ENCODE measurements around the gene ITGA11. TPM values are rescaled to one million over a fixed set of nuclear protein-coding genes. Genes with fewer than 3 reads are reported as not detected.

The ITGA11 gene
- total RNA-seq, 1 donor from 2014 or later, result 0.28 TPM

GRCh38 chr15:68369931-68370767 is 61.8 kb downstream of the ITGA11 start:
- Mint-ChIP-seq H3K4me1 (ENCODE audit: unreplicated experiment) (peaks cover 12% of the 10 kb centered on the region), H3K9me3 (ENCODE audit: unreplicated experiment) (no peaks in the 10 kb centered on the region), H3K27me3 (ENCODE audit: unreplicated experiment) (peaks cover 5% of the 10 kb centered on the region), H3K36me3 (ENCODE audit: low read depth, unreplicated experiment) (peaks cover 7% of the 10 kb centered on the region), H3K4me3 (ENCODE audit: unreplicated experiment) (no peak overlapping the region), H3K27ac (ENCODE audit: unreplicated experiment) (no peak overlapping the region)
- no peak for DNase-seq (ENCODE audit: low spot score)
- TF ChIP-seq CTCF (IDR thresholded peaks at IDR 0.05; ENCODE audit: unreplicated experiment), result no peak

DNA sequence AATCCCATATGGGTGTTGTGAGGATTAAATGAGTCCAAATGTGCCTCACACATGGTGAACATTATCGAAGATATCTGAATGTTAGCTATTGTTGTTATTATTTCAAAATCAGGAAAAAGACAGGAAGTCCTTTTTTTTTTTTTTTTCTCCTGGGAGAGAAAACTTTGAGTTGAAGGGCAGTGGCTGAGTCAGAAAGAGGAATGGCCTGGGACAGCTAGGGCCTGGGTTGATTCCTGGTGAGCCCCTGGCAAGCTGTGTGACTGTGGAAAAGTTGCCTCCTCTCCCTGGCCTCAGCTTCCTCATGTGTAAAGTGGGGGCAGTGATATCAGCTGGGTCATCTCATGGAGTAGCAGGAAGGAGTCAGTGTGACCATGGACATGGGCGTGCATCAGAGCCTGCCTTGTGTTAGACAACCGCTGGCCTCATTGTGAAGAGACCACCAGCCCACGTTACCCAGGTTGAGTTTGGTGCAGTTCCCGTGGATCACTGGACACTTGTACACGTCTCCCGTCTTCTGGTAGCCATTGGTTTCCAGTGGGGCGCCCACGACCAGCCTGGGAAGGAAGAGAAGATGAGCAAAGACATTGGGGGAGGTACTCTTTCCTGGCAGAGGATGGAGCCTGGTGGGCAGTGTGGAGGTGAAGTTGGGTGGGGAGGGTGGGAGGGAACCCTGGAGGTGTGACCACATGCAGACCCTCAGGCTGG is 63.1 kb downstream of the ITGA11 start:
- no peak for TF ChIP-seq CTCF (IDR thresholded peaks at IDR 0.05; ENCODE audit: unreplicated experiment)
- Mint-ChIP-seq H3K4me1 (ENCODE audit: unreplicated experiment) (peaks cover 13% of the 10 kb centered on the region), H3K27me3 (ENCODE audit: unreplicated experiment) (peaks cover 5% of the 10 kb centered on the region), H3K27ac (ENCODE audit: unreplicated experiment) (no peak overlapping the region), H3K4me3 (ENCODE audit: unreplicated experiment) (peak overlapping the region; percentile 47), H3K36me3 (ENCODE audit: low read depth, unreplicated experiment) (peaks cover 7% of the 10 kb centered on the region), H3K9me3 (ENCODE audit: unreplicated experiment) (no peaks in the 10 kb centered on the region)
- DNase-seq (ENCODE audit: low spot score), result no peak

- no peak for DNase-seq (ENCODE audit: low spot score)
- Mint-ChIP-seq H3K27me3 (ENCODE audit: unreplicated experiment) (peaks cover 5% of the 10 kb centered on the region), H3K9me3 (ENCODE audit: unreplicated experiment) (no peaks in the 10 kb centered on the region), H3K4me3 (ENCODE audit: unreplicated experiment) (no peak overlapping the region), H3K36me3 (ENCODE audit: low read depth, unreplicated experiment) (peaks cover 7% of the 10 kb centered on the region), H3K4me1 (ENCODE audit: unreplicated experiment) (peaks cover 13% of the 10 kb centered on the region), H3K27ac (ENCODE audit: unreplicated experiment) (no peak overlapping the region)
- TF ChIP-seq CTCF (IDR thresholded peaks at IDR 0.05; ENCODE audit: unreplicated experiment), result no peak
Observed at GRCh38 chr15:68367992-68368391, 64.0 kb downstream of the ITGA11 start.

DNA sequence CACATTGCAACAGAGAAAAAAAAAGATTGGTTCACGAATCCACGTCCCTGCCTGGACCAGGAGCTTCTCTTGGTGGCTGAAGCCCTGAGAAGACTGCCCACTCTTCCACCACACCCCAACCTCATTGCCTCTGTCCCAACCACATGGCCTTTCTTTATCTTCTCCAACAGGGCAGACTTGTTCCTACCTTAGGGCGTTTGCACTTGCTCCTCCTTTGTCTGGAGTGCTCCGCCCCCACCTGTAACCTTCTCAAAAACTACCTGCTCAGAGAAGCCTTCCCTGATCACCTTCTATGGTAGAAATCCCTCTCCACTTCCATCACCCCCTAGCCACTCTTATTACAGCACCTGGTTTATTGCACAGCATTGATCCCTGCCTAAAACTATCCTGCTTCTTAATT is 64.7 kb downstream of the ITGA11 start:
- Mint-ChIP-seq H3K9me3 (ENCODE audit: unreplicated experiment) (no peaks in the 10 kb centered on the region), H3K27ac (ENCODE audit: unreplicated experiment) (no peak overlapping the region), H3K27me3 (ENCODE audit: unreplicated experiment) (peaks cover 5% of the 10 kb centered on the region), H3K36me3 (ENCODE audit: low read depth, unreplicated experiment) (peaks cover 7% of the 10 kb centered on the region), H3K4me1 (ENCODE audit: unreplicated experiment) (peaks cover 13% of the 10 kb centered on the region), H3K4me3 (ENCODE audit: unreplicated experiment) (no peak overlapping the region)
- DNase-seq (ENCODE audit: low spot score), result no peak
- no peak for TF ChIP-seq CTCF (IDR thresholded peaks at IDR 0.05; ENCODE audit: unreplicated experiment)

- TF ChIP-seq CTCF (IDR thresholded peaks at IDR 0.05; ENCODE audit: unreplicated experiment), result no peak
- H3K27ac Mint-ChIP-seq (ENCODE audit: unreplicated experiment), result no peak overlapping the region
- H3K4me1 Mint-ChIP-seq (ENCODE audit: unreplicated experiment), result peaks cover 13% of the 10 kb centered on the region
- peaks cover 7% of the 10 kb centered on the region for H3K36me3 Mint-ChIP-seq (ENCODE audit: low read depth, unreplicated experiment)
- DNase-seq (ENCODE audit: low spot score), result no peak
- peaks cover 5% of the 10 kb centered on the region for H3K27me3 Mint-ChIP-seq (ENCODE audit: unreplicated experiment)
- no peak overlapping the region for H3K4me3 Mint-ChIP-seq (ENCODE audit: unreplicated experiment)
- H3K9me3 Mint-ChIP-seq (ENCODE audit: unreplicated experiment), result no peaks in the 10 kb centered on the region
Observed at GRCh38 chr15:68366314-68366713, 65.6 kb downstream of the ITGA11 start.

Measured in endothelial cell (in vitro differentiated cells).